HG02571 (cell line): ENCODE results near the gene HIF1AN.
"Not testable (repeated sequence)": the region's sequence is repeated elsewhere in the genome, so short reads cannot be mapped to it uniquely, and the experiment has no call there.

Source experiments
- ATAC-seq: cut with Tn5 transposase; IDR thresholded peaks from one replicate; pipeline ENCODE4 v1.9.1; 2021; ENCODE audit warnings: mild to moderate bottlenecking, moderate library complexity; ENCODE audit not compliant: unreplicated experiment

Gene HIF1AN

GRCh38 chr10:100565206-100565985 lies 29.7 kb downstream of the HIF1AN start:
- ATAC-seq, result no peak

GRCh38 chr10:100566561-100566960 lies 30.8 kb downstream of the HIF1AN start:
- ATAC-seq, result no peak

GRCh38 chr10:100567249-100567648 lies 31.5 kb downstream of the HIF1AN start:
- no peak for ATAC-seq

DNA sequence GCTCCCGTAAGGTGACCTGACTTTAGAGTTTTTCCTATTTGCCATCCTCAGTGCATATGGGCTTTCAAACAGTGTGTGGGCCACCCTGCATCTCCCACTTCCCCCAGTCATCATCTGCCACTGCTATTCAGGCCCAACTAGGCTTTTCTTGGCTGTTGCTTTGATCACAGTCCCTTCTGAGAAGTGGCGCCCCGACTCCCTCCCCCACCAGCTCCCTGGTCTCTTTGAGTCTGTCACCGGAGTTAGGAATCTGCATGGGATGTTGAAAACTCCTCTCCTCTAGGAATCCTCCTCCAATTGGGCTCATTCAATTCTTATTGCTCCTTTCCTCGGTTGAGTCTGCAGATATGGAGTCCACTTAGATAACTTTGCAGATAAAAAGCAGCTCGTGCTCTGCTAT lies 32.1 kb downstream of the HIF1AN start:
- ATAC-seq, result no peak

- no peak for ATAC-seq
Measured at GRCh38 chr10:100568912-100569311, 33.2 kb downstream of the HIF1AN start.

DNA sequence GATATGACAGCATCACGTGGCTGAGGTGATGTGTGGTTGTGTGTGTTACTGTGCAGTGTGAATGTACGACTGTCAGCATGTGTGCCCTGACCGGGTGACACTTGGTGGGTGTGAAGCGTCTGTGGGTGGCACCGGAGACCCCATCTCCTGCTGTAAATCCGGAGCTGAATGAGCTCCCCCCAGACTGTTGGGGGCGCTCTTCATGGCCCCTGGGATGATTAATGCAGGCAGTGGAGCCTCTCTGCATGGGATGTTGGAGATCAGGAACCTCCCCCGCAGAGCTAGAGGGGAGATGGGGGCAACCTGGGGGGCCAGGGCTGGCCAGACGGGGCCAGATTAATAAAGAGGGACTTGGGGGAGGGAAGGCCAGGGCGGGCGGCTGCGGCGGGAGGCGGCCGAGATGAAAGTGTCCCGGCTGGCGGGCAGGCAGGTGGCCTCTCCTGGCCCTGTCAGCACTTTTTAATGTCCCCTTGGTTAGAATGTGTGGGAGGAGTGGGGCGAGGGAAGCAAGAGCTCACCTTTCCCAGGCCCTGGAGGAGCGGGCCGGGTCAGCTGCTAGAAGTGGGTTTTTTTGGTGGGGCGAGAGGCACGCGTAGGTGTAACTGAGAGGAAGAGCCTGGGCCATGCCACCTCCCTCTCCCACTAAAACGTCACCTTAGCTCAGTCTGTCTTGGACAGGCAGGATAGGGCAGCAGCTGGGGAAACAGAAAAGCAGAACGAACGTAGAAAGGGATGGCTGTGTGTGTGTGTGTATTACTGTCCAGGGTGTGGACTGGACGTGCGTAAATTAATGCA lies 34.1 kb downstream of the HIF1AN start:
- ATAC-seq, result no peak

DNA sequence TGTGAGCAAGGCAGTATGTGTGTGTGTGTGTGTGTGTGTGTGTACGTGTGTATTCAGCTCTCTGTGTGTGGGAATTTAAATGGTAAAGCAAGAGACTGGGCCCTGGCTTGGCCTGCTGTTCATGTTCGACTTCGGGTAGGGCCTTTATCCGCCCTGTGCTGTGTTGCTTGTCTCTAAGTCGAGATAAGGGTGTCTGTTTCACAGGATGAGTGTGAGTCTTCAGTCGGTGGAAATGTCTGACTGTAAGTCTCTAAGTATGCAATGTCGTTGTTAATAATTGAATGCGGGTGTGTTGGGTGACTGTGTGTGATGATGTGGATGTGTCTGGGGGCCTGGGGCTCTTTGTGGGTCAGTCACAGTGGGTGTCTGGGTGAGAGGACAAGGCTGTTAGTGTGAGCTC lies 34.8 kb downstream of the HIF1AN start:
- no peak for ATAC-seq

- no peak for ATAC-seq
Measured at GRCh38 chr10:100571084-100571856, 35.5 kb downstream of the HIF1AN start.

- ATAC-seq, result not testable (repeated sequence)
Measured at GRCh38 chr10:100575146-100575545, 39.4 kb downstream of the HIF1AN start.

DNA sequence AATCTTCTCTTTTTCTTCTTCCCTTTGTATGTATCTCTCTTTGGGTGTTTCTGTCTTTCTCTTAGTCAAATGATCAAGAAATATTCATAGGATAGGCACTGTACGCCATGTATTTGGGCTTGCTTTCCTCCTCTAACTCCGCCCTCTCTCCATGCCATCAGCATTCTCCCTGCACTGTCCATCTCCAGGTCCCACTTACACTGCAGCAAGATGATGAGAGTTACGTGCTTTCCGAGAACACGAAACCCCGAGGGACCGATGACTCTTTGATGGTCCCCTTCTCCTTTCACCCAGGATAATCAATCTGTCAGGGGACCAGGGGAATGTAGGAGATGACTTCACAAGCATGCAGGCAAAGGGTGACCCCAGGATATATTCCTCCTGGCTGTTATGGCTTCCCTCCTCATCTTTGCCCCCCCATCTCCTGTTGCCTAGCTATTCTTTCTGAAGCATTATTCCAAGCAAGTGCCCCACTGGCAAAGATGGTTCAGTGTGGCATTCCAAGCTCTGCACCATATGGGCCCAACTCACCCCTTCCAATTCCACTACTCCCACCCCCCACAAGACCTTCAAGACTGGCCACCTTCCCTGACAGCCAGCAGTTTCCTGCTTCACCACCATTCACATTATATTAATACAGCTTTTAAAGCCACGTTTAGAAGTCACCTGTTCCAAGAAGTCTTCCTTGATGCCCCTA lies 40.0 kb downstream of the HIF1AN start:
- ATAC-seq, result no peak

GRCh38 chr10:100576282-100576635 lies 40.5 kb downstream of the HIF1AN start:
- ATAC-seq, result no peak

- no peak for ATAC-seq
Measured at GRCh38 chr10:100579261-100580090, 43.7 kb downstream of the HIF1AN start.

DNA sequence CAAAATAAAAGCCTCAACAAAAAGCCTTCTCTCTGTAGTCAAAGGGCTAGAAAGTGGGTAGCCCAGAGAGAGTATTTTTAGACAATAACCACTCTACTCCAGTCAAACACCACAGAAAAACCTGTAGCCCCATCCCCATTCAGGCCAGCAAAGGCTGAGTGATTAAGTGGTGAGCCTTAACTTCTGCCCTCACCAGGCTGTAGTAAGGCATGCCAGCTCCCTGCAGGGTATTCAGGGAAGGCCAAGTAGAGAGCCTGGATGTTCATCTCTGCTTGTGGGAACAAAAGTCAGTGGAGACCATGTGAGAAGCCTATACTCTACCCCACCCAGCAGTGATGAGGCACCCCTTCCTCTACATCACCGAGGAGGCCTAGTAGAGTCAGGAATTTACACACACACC lies 51.2 kb downstream of the HIF1AN start:
- ATAC-seq, result no peak

GRCh38 chr10:100598166-100598565 lies 62.4 kb downstream of the HIF1AN start:
- no peak for ATAC-seq

- ATAC-seq, result no peak
Measured at GRCh38 chr10:100600218-100600617, 64.5 kb downstream of the HIF1AN start.

DNA sequence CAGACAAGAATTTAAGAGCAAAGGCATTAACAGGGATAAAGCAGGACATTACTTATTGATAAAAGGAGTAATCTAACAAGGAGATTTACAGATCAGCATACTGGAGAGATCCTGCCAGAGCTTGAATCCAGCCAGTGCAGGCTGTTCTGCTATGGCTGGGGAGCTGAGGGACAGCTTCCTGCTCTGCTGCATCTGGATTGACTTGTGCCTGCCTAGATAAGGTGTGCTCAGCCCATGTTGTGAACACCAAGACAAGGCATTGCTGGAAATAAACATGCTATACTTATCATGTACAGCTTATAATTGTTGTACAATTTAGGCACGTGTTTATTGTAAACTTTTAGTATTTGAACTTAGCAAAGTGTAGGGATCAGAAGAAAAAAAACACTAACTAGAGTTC lies 71.7 kb downstream of the HIF1AN start:
- ATAC-seq, result no peak
